C4-2B (cell line): ENCODE data around the gene ZFYVE9.
A peak's percentile ranks its signal among the peaks of the same experiment; 100 is the strongest.

Experiments used
- ZFX ChIP-seq: fragments of 450-650 bp; IDR thresholded peaks from 2 replicates; pipeline ENCODE4 v1.6.1; 2017
- TF ChIP-seq, protein P1 (sequence below): fragments of 450-650 bp; conservative IDR thresholded peaks from 2 replicates; pipeline ENCODE4 v1.5.1; 2017; ENCODE audit warnings: mild to moderate bottlenecking

DNA sequence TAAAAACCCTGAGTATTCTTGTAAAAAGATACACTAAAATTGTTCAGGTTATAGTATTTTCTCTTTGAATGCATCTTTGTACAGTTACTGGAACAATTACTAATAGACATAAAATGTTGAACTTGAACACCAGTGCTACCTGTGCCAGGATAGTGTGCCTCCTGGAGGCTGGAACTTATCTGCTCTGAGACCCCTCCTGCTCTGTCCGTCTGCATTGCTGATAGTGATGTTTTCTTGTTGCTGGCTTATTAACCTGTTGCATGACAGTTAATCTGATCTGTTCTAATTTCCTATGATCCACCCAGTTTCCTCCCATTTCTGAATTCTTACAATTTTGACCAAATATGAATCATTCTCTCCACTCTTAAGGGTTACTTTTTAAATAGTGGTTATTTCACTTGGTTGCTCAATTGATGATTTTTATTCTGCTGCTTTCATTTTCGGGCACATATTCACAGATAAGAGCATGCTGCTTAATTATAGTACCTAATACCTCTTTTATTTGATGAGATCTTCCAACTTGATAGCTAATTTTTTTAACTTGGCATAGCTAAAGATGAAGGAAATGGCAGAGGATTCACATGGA is 122.7 kb downstream of the ZFYVE9 start:
- TF ChIP-seq, protein P1, sequence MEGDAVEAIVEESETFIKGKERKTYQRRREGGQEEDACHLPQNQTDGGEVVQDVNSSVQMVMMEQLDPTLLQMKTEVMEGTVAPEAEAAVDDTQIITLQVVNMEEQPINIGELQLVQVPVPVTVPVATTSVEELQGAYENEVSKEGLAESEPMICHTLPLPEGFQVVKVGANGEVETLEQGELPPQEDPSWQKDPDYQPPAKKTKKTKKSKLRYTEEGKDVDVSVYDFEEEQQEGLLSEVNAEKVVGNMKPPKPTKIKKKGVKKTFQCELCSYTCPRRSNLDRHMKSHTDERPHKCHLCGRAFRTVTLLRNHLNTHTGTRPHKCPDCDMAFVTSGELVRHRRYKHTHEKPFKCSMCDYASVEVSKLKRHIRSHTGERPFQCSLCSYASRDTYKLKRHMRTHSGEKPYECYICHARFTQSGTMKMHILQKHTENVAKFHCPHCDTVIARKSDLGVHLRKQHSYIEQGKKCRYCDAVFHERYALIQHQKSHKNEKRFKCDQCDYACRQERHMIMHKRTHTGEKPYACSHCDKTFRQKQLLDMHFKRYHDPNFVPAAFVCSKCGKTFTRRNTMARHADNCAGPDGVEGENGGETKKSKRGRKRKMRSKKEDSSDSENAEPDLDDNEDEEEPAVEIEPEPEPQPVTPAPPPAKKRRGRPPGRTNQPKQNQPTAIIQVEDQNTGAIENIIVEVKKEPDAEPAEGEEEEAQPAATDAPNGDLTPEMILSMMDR = peak; percentile 11; the same call in 1 of the 2 replicates
- TF ChIP-seq ZFX = no peak
